ENCODE results near the gene ASB1. TPM values are rescaled to one million over a fixed set of nuclear protein-coding genes. Genes with fewer than 3 reads are reported as not detected.

ASB1 gene
- total and polyA plus RNA-seq, 9 of the 15 experiments (the other 6 are each of a cell fraction or from before 2014, with no cell fraction given) = 6.3 to 37.7 (median 23.9) TPM

GRCh38 chr2:238420878-238421694 is 5.6 kb upstream of the ASB1 start (continued):
- no peak for TF ChIP-seq ZBTB11 (CRISPR knock-in tag; IDR thresholded peaks at IDR 0.05)
- no peak for TF ChIP-seq ARID3B (CRISPR knock-in tag; IDR thresholded peaks at IDR 0.05; ENCODE audit: borderline replicate concordance)
- no peak for TF ChIP-seq GTF2F1 (IDR thresholded peaks at IDR 0.05; ENCODE audit: low read depth, low read length)
- peak; percentile 46 for TF ChIP-seq MEIS2 (IDR thresholded peaks at IDR 0.05; ENCODE audit: partially characterized antibody)
- TF ChIP-seq, protein P1, sequence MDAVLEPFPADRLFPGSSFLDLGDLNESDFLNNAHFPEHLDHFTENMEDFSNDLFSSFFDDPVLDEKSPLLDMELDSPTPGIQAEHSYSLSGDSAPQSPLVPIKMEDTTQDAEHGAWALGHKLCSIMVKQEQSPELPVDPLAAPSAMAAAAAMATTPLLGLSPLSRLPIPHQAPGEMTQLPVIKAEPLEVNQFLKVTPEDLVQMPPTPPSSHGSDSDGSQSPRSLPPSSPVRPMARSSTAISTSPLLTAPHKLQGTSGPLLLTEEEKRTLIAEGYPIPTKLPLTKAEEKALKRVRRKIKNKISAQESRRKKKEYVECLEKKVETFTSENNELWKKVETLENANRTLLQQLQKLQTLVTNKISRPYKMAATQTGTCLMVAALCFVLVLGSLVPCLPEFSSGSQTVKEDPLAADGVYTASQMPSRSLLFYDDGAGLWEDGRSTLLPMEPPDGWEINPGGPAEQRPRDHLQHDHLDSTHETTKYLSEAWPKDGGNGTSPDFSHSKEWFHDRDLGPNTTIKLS (IDR thresholded peaks at IDR 0.05; ENCODE audit: borderline replicate concordance, low read depth) = peak; percentile 32; the same call in 1 of the 2 replicates
- no peak for TF ChIP-seq PTRF (tag; IDR thresholded peaks at IDR 0.05)
- TF ChIP-seq, protein P2, sequence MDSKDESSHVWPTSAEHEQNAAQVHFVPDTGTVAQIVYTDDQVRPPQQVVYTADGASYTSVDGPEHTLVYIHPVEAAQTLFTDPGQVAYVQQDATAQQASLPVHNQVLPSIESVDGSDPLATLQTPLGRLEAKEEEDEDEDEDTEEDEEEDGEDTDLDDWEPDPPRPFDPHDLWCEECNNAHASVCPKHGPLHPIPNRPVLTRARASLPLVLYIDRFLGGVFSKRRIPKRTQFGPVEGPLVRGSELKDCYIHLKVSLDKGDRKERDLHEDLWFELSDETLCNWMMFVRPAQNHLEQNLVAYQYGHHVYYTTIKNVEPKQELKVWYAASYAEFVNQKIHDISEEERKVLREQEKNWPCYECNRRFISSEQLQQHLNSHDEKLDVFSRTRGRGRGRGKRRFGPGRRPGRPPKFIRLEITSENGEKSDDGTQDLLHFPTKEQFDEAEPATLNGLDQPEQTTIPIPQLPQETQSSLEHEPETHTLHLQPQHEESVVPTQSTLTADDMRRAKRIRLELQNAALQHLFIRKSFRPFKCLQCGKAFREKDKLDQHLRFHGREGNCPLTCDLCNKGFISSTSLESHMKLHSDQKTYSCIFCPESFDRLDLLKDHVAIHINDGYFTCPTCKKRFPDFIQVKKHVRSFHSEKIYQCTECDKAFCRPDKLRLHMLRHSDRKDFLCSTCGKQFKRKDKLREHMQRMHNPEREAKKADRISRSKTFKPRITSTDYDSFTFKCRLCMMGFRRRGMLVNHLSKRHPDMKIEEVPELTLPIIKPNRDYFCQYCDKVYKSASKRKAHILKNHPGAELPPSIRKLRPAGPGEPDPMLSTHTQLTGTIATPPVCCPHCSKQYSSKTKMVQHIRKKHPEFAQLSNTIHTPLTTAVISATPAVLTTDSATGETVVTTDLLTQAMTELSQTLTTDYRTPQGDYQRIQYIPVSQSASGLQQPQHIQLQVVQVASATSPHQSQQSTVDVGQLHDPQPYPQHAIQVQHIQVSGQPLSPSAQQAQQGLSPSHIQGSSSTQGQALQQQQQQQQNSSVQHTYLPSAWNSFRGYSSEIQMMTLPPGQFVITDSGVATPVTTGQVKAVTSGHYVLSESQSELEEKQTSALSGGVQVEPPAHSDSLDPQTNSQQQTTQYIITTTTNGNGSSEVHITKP (IDR thresholded peaks at IDR 0.05; ENCODE audit: partially characterized antibody) = no peak
- no peak for TF ChIP-seq ZFP36 (IDR thresholded peaks at IDR 0.05; ENCODE audit: low read depth, low read length, partially characterized antibody)
- TF ChIP-seq TFAM (CRISPR knock-in tag; conservative IDR thresholded peaks at IDR 0.05) = no peak
- TF ChIP-seq, protein P3, sequence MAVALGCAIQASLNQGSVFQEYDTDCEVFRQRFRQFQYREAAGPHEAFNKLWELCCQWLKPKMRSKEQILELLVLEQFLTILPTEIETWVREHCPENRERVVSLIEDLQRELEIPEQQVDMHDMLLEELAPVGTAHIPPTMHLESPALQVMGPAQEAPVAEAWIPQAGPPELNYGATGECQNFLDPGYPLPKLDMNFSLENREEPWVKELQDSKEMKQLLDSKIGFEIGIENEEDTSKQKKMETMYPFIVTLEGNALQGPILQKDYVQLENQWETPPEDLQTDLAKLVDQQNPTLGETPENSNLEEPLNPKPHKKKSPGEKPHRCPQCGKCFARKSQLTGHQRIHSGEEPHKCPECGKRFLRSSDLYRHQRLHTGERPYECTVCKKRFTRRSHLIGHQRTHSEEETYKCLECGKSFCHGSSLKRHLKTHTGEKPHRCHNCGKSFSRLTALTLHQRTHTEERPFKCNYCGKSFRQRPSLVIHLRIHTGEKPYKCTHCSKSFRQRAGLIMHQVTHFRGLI (CRISPR knock-in tag; IDR thresholded peaks at IDR 0.05) = no peak
- TF ChIP-seq ZNF165 (CRISPR knock-in tag; IDR thresholded peaks at IDR 0.05; ENCODE audit: borderline replicate concordance) = no peak
